SK-N-SH (cell line): ENCODE measurements around the gene SDR39U1. TPM values are rescaled to one million over a fixed set of nuclear protein-coding genes. Genes with fewer than 3 reads are reported as not detected.

Experiments
- CTCF ChIA-PET: fragments of 300-600, 350-600 bp; formaldehyde crosslinking; extraction: SDS; loops from one replicate; lab custom pipeline; 2021; lab: Yijun Ruan, JAX
- POLR2A ChIA-PET: fragments of 350-600 bp; sonication (Branson Sonifier 250); formaldehyde crosslinking; extraction: SDS; loops from one replicate; lab custom pipeline; 2020; ENCODE audit warnings: antibody characterized with exemption, inconsistent platforms; lab: Yijun Ruan, JAX
- DNase-seq: peaks from one replicate; pipeline ENCODE4 v3.0.0; 2012
- H2AFZ ChIP-seq: fragments of 200-600 bp; sonication (generic); 2 replicates; pipeline ENCODE4 v1.8.1; 2016; ENCODE audit warnings: antibody characterized with exemption, mild to moderate bottlenecking, low read depth
- H3F3A ChIP-seq: fragments of 200-600 bp; sonication (generic); replicated peaks from 2 replicates; pipeline ENCODE3; 2016; ENCODE audit warnings: antibody characterized with exemption, mild to moderate bottlenecking; ENCODE audit not compliant: insufficient read depth
- H3K27ac ChIP-seq, 2 experiments: fragments of 200-500 bp in 1 of 2; fragments of 200-600 bp in 1 of 2; sonication (Bioruptor generic) in 1 of 2; sonication (generic), shearing (Covaris generic) in 1 of 2; 2 replicates each; pipeline versions ENCODE4 v1.5.1 to v1.6.1; 2014 to 2016; ENCODE audit warnings: low read depth in 2 of 2, inconsistent platforms in 1 of 2, low read length in 1 of 2, mild to moderate bottlenecking in 1 of 2, mixed read lengths in 1 of 2
- H3K27me3 ChIP-seq: fragments of 200-600 bp; sonication (generic), shearing (Covaris generic); 2 replicates; pipeline ENCODE4 v1.6.1; 2016; ENCODE audit warnings: mixed run types; ENCODE audit not compliant: insufficient read depth
- H3K36me3 ChIP-seq, 2 experiments: fragments of 200-500 bp in 1 of 2; fragments of 200-600 bp in 1 of 2; sonication (Bioruptor generic) in 1 of 2; sonication (generic) in 1 of 2; replicated peaks in 1 of 2; 2 replicates each; pipeline versions ENCODE3 to v1.5.1; 2014 to 2016; ENCODE audit warnings: low read length in 1 of 2, mild to moderate bottlenecking in 1 of 2; ENCODE audit not compliant: insufficient read depth in 2 of 2, control insufficient read depth in 1 of 2
- H3K4me1 ChIP-seq, 2 experiments: fragments of 200-500 bp in 1 of 2; fragments of 200-600 bp in 1 of 2; sonication (Bioruptor generic) in 1 of 2; sonication (generic), shearing (Covaris generic) in 1 of 2; 2 replicates each; pipeline versions ENCODE4 v1.5.1 to v1.6.1; 2014 to 2016; ENCODE audit warnings: low read depth in 1 of 2, low read length in 1 of 2, mixed run types in 1 of 2; ENCODE audit not compliant: insufficient read depth in 2 of 2, control insufficient read depth in 1 of 2
- H3K4me2 ChIP-seq: fragments of 200-600 bp; sonication (generic), shearing (Covaris generic); 2 replicates; pipeline ENCODE4 v1.6.1; 2017; ENCODE audit warnings: mixed run types
- H3K4me3 ChIP-seq, 2 experiments: fragments of 200-500 bp in 1 of 2; fragments of 200-600 bp in 1 of 2; sonication (Bioruptor generic) in 1 of 2; sonication (generic), shearing (Covaris generic) in 1 of 2; 2 replicates each; pipeline versions ENCODE4 v1.5.1 to v1.8.1; 2014 to 2016; ENCODE audit warnings: low read depth in 2 of 2, inconsistent platforms in 1 of 2, low read length in 1 of 2, mild to moderate bottlenecking in 1 of 2, mixed read lengths in 1 of 2, moderate library complexity in 1 of 2
- H3K79me2 ChIP-seq: fragments of 200-600 bp; sonication (generic); 2 replicates; pipeline ENCODE4 v1.8.1; 2017; ENCODE audit warnings: mild to moderate bottlenecking; ENCODE audit not compliant: insufficient read depth
- H3K9ac ChIP-seq: fragments of 200-600 bp; sonication (generic); 2 replicates; pipeline ENCODE4 v1.6.1; 2017; ENCODE audit warnings: mixed run types
- H3K9me2 ChIP-seq: fragments of 200-600 bp; sonication (generic); 2 replicates; pipeline ENCODE4 v1.6.1; 2017; ENCODE audit warnings: mixed run types
- H3K9me3 ChIP-seq: fragments of 200-600 bp; sonication (generic); 2 replicates; pipeline ENCODE4 v1.6.1; 2017; ENCODE audit warnings: mixed run types, mild to moderate bottlenecking, moderate library complexity
- H4K20me1 ChIP-seq: fragments of 200-600 bp; sonication (generic); 2 replicates; pipeline ENCODE4 v1.6.1; 2017; ENCODE audit warnings: mild to moderate bottlenecking, mixed run types; ENCODE audit not compliant: insufficient read depth
- ELF1 ChIP-seq: IDR thresholded peaks from 2 replicates; pipeline ENCODE4 v1.4.0; 2012
- FOSL2 ChIP-seq: IDR thresholded peaks from 2 replicates; pipeline ENCODE4 v1.4.0; 2012; ENCODE audit warnings: low read depth, mild to moderate bottlenecking, moderate library complexity, borderline replicate concordance
- GABPA ChIP-seq: IDR thresholded peaks from 2 replicates; pipeline ENCODE4 v1.4.0; 2012; ENCODE audit warnings: low read depth, mild to moderate bottlenecking
- GATA2 ChIP-seq: sonication (generic); formaldehyde crosslinking; IDR thresholded peaks from 2 replicates; pipeline ENCODE4 v1.5.0; 2020; ENCODE audit warnings: mild to moderate bottlenecking, missing genetic modification reagents
- JUND ChIP-seq: IDR thresholded peaks from 2 replicates; pipeline ENCODE4 v1.4.0; 2012
- MXI1 ChIP-seq: IDR thresholded peaks from 2 replicates; pipeline ENCODE4 v1.6.1; 2012; ENCODE audit warnings: mild to moderate bottlenecking, low read depth, low read length, improper control_type of control experiment
- NFIC ChIP-seq: IDR thresholded peaks from 2 replicates; pipeline ENCODE4 v1.4.0; 2012; ENCODE audit warnings: borderline replicate concordance
- RCOR1 ChIP-seq: fragments of 150-350 bp; IDR thresholded peaks from 2 replicates; pipeline ENCODE4 v1.6.1; 2017; ENCODE audit warnings: antibody characterized with exemption, low read length
- RFX5 ChIP-seq: IDR thresholded peaks from 2 replicates; pipeline ENCODE4 v1.6.1; 2012; ENCODE audit warnings: mild to moderate bottlenecking, improper control_type of control experiment, low read length
- SMC3 ChIP-seq: IDR thresholded peaks from 2 replicates; pipeline ENCODE4 v1.6.1; 2012; ENCODE audit warnings: low read depth, low read length, improper control_type of control experiment
- TAF1 ChIP-seq: IDR thresholded peaks from 2 replicates; pipeline ENCODE4 v1.6.1; 2012; ENCODE audit warnings: low read depth, mild to moderate bottlenecking, low read length, moderate library complexity, borderline replicate concordance
- TCF12 ChIP-seq: IDR thresholded peaks from 2 replicates; pipeline ENCODE4 v1.4.0; 2012
- YY1 ChIP-seq: IDR thresholded peaks from 2 replicates; pipeline ENCODE4 v1.4.0; 2012; ENCODE audit warnings: low read depth, mild to moderate bottlenecking
- WGBS: methylation state at CpG from one replicate; pipeline ENCODE4 v1.1.6; 2017; ENCODE audit warnings: low lambda C conversion rate; 5-methylcytosine and 5-hydroxymethylcytosine counted together
- polyA plus RNA-seq, 3 experiments: library from polyadenylated mRNA; depleted of rRNA; stranded (reverse); fragments of >200 nt; gene quantifications; 2 replicates each; pipeline ENCODE4 v1.2.3, GENCODE V29; 2012
- TF ChIP-seq, protein P1 (sequence below): IDR thresholded peaks from 2 replicates; pipeline ENCODE4 v1.4.0; 2012; ENCODE audit warnings: low read depth, borderline replicate concordance
- TF ChIP-seq, protein P2 (sequence below): fragments of 150-350 bp; IDR thresholded peaks from 2 replicates; pipeline ENCODE4 v1.6.1; 2017; ENCODE audit warnings: antibody characterized with exemption, low read length, low read depth, borderline replicate concordance
- TF ChIP-seq, protein P3 (sequence below): IDR thresholded peaks from 2 replicates; pipeline ENCODE4 v1.6.1; 2012; ENCODE audit warnings: mild to moderate bottlenecking, low read depth, low read length, moderate library complexity

SDR39U1 gene
- polyA plus RNA-seq, 1 of the 3 experiments (the other 2 are of a cell fraction) = 81.8 TPM

GRCh38 chr14:24404814-24405213 lies 37.8 kb downstream of the SDR39U1 start:
- no peak for DNase-seq
- ChIA-PET POLR2A (no interaction called here), CTCF (interaction anchor here (2.8 to 5.8 kb wide), 4 partner anchors 26 to 72 kb away, joined by 11 to 38 read pairs (median 26); partner anchors contain the start of genes CBLN3 and KHNYN)
- Histone ChIP-seq H3K79me2 (no peaks in the 10 kb centered on the region), H3K4me1 (peaks cover 0 to 17% of the 10 kb centered on the region in 2 experiments; a peak in 1 of 4 replicates), H3K9me2 (no peaks in the 10 kb centered on the region), H3K36me3 (peaks cover 0 to 4% of the 10 kb centered on the region in 2 experiments), H3K9me3 (no peaks in the 10 kb centered on the region), H3K4me3 (no peak overlapping the region), H3K27ac (no peak overlapping the region), H4K20me1 (no peaks in the 10 kb centered on the region), H3K4me2 (no peak overlapping the region), H2AFZ (no peak overlapping the region), H3F3A (peaks cover 7% of the 10 kb centered on the region), H3K27me3 (no peaks in the 10 kb centered on the region), H3K9ac (no peak overlapping the region)
- WGBS = 91% methylated on average over 4 of the region's 4 CpGs
- no peak for TF ChIP-seq GABPA
- TF ChIP-seq FOSL2 = no peak
- no peak for TF ChIP-seq TAF1
- TF ChIP-seq SMC3 = no peak
- no peak for TF ChIP-seq ELF1
- no peak for TF ChIP-seq NFIC
- TF ChIP-seq RCOR1 = no peak
- TF ChIP-seq RFX5 = no peak
- no peak for TF ChIP-seq YY1
- no peak for TF ChIP-seq GATA2 (CRISPR knock-in tag)
- no peak for TF ChIP-seq JUND
- TF ChIP-seq, protein P1, sequence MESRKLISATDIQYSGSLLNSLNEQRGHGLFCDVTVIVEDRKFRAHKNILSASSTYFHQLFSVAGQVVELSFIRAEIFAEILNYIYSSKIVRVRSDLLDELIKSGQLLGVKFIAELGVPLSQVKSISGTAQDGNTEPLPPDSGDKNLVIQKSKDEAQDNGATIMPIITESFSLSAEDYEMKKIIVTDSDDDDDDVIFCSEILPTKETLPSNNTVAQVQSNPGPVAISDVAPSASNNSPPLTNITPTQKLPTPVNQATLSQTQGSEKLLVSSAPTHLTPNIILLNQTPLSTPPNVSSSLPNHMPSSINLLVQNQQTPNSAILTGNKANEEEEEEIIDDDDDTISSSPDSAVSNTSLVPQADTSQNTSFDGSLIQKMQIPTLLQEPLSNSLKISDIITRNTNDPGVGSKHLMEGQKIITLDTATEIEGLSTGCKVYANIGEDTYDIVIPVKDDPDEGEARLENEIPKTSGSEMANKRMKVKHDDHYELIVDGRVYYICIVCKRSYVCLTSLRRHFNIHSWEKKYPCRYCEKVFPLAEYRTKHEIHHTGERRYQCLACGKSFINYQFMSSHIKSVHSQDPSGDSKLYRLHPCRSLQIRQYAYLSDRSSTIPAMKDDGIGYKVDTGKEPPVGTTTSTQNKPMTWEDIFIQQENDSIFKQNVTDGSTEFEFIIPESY = no peak
- TF ChIP-seq, protein P2, sequence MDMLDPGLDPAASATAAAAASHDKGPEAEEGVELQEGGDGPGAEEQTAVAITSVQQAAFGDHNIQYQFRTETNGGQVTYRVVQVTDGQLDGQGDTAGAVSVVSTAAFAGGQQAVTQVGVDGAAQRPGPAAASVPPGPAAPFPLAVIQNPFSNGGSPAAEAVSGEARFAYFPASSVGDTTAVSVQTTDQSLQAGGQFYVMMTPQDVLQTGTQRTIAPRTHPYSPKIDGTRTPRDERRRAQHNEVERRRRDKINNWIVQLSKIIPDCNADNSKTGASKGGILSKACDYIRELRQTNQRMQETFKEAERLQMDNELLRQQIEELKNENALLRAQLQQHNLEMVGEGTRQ = no peak
- no peak for TF ChIP-seq MXI1

- no peaks in the 10 kb centered on the region for H4K20me1 ChIP-seq
- CTCF ChIA-PET = interaction anchor here (2.8 to 5.8 kb wide), 4 partner anchors 27 to 70 kb away, joined by 11 to 38 read pairs (median 30); partner anchors contain the start of genes CBLN3 and KHNYN
- H3K27me3 ChIP-seq = no peaks in the 10 kb centered on the region
These were observed 39.1 kb downstream of the SDR39U1 start for GRCh38 chr14:24403294-24403998.

More at GRCh38 chr14:24403294-24403998, 39.1 kb downstream of the SDR39U1 start:
- peaks cover 0 to under 1% of the 10 kb centered on the region in 2 experiments for H3K36me3 ChIP-seq
- 41% methylated on average over 7 of the region's 7 CpGs for WGBS
- no peaks in the 10 kb centered on the region for H3K79me2 ChIP-seq
- H3K27ac ChIP-seq = no peak overlapping the region
- H3K4me2 ChIP-seq = peak overlapping the region; percentile 7; the same call in 1 of the 2 replicates
- H3K9ac ChIP-seq = no peak overlapping the region
- no peak overlapping the region for H2AFZ ChIP-seq
- no peak for DNase-seq
- H3K4me1 ChIP-seq = peaks cover 0 to 24% of the 10 kb centered on the region in 2 experiments; a peak in 1 of 4 replicates
- H3K9me2 ChIP-seq = no peaks in the 10 kb centered on the region
- TF ChIP-seq, protein P3, sequence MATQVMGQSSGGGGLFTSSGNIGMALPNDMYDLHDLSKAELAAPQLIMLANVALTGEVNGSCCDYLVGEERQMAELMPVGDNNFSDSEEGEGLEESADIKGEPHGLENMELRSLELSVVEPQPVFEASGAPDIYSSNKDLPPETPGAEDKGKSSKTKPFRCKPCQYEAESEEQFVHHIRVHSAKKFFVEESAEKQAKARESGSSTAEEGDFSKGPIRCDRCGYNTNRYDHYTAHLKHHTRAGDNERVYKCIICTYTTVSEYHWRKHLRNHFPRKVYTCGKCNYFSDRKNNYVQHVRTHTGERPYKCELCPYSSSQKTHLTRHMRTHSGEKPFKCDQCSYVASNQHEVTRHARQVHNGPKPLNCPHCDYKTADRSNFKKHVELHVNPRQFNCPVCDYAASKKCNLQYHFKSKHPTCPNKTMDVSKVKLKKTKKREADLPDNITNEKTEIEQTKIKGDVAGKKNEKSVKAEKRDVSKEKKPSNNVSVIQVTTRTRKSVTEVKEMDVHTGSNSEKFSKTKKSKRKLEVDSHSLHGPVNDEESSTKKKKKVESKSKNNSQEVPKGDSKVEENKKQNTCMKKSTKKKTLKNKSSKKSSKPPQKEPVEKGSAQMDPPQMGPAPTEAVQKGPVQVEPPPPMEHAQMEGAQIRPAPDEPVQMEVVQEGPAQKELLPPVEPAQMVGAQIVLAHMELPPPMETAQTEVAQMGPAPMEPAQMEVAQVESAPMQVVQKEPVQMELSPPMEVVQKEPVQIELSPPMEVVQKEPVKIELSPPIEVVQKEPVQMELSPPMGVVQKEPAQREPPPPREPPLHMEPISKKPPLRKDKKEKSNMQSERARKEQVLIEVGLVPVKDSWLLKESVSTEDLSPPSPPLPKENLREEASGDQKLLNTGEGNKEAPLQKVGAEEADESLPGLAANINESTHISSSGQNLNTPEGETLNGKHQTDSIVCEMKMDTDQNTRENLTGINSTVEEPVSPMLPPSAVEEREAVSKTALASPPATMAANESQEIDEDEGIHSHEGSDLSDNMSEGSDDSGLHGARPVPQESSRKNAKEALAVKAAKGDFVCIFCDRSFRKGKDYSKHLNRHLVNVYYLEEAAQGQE = no peak
- TF ChIP-seq TCF12 = peak; percentile 40; the same call in 1 of the 2 replicates
- H3K9me3 ChIP-seq = no peaks in the 10 kb centered on the region
- H3F3A ChIP-seq = peaks cover 7% of the 10 kb centered on the region
- POLR2A ChIA-PET = no interaction called here
- H3K4me3 ChIP-seq = no peak overlapping the region
